ENCODE measurements around the gene PTGER2. TPM values are rescaled to one million over a fixed set of nuclear protein-coding genes. Genes with fewer than 3 reads are reported as not detected.

PTGER2 gene
- 1 to 10 TPM in 1 of 2 experiments, under 1 TPM in 1; 0.67 to 1.2 TPM for total RNA-seq

- Mint-ChIP-seq H3K27me3 (ENCODE audit: low read depth) (peaks cover 19% of the 10 kb centered on the region), H3K4me3 (peak within 1 kb of the TSS; percentile 93), H3K4me1 (ENCODE audit: low read depth) (peaks cover 56% of the 10 kb centered on the region), H3K36me3 (ENCODE audit: low read depth) (peaks cover 1% of the 10 kb centered on the region), H3K27ac (peak within 1 kb of the TSS; percentile 79), H3K9me3 (no peaks in the 10 kb centered on the region)
- CTCF ChIA-PET, result interaction anchor here (1.0 to 2.4 kb wide), 4 partner anchors 9 to 241 kb away, joined by 3 to 12 read pairs (median 6); no protein-coding TSS in a partner anchor
- intact Hi-C loops (cut with micrococcal nuclease), result loop anchor here (2.0 to 5.0 kb wide), 2 partner anchors 89 to 238 kb away; partner anchors contain the start of genes GPR137C and TXNDC16
- peak; percentile 64 for DNase-seq
These were observed at the start of gene PTGER2 for GRCh38 chr14:52313903-52314594. Gene PTGER2, plus strand, starts transcription at chr14:52314312. Its CDS starts 237 bp downstream, at chr14:52314549.

DNA sequence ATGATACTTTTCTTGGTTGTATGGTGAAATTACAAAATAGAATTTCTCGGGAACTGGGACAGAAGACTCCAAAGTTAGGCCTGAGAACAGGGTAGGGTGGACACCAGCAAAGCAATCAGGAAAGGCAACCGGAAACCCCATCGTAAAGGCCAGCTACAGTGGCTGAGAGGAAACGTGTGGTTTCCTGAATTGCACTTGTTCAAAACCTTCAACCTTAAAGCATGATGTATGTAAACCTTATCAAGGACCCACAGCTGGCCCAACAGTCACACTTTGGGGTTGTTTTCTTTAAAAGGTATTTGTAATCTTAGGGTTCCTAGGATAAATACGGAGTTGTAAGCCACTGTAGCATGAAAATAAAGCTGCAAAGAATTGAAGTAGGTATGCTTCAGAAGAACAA lies 48.9 kb upstream of the PTGER2 start:
- H3K27me3 Mint-ChIP-seq (ENCODE audit: low read depth), result peaks cover 39% of the 10 kb centered on the region
- H3K27ac Mint-ChIP-seq, result no peak overlapping the region
- no peaks in the 10 kb centered on the region for H3K36me3 Mint-ChIP-seq (ENCODE audit: low read depth)
- DNase-seq, result no peak
- CTCF ChIA-PET, result interaction anchor here (2.0 kb wide), 1 partner anchor 11 kb away, joined by 6 read pairs; no protein-coding TSS in a partner anchor
- no peak overlapping the region for H3K4me3 Mint-ChIP-seq
- intact Hi-C loops (cut with micrococcal nuclease), result no loop called here
- H3K4me1 Mint-ChIP-seq (ENCODE audit: low read depth), result peaks cover 22% of the 10 kb centered on the region
- no peaks in the 10 kb centered on the region for H3K9me3 Mint-ChIP-seq

DNA sequence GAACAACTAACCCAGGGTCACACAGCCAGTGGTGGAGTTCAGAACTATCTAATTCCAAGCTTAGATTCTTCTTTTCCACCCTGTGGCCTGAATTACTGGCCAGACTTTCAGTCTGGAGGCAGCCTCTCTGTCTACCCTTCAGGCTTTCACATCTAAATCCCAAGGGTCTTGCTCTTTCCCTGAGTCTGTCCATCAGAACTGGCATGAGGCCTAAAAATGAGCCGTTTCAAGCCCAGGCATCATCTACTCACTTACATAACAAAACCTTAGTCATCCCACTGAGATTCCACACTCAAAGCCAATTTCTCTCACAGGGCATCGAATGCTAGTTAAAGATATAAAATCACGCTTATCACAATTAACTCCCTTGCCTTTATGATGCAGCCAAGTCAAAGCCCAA lies 47.9 kb upstream of the PTGER2 start:
- H3K4me3 Mint-ChIP-seq, result no peak overlapping the region
- H3K4me1 Mint-ChIP-seq (ENCODE audit: low read depth), result peaks cover 22% of the 10 kb centered on the region
- no peaks in the 10 kb centered on the region for H3K36me3 Mint-ChIP-seq (ENCODE audit: low read depth)
- H3K27me3 Mint-ChIP-seq (ENCODE audit: low read depth), result peaks cover 42% of the 10 kb centered on the region
- no peak for DNase-seq
- H3K9me3 Mint-ChIP-seq, result no peaks in the 10 kb centered on the region
- CTCF ChIA-PET, result interaction anchor here (0.7 to 2.0 kb wide), 2 partner anchors 10 to 17 kb away, joined by 4 to 6 read pairs; no protein-coding TSS in a partner anchor
- H3K27ac Mint-ChIP-seq, result no peak overlapping the region
- intact Hi-C loops (cut with micrococcal nuclease), result no loop called here

DNA sequence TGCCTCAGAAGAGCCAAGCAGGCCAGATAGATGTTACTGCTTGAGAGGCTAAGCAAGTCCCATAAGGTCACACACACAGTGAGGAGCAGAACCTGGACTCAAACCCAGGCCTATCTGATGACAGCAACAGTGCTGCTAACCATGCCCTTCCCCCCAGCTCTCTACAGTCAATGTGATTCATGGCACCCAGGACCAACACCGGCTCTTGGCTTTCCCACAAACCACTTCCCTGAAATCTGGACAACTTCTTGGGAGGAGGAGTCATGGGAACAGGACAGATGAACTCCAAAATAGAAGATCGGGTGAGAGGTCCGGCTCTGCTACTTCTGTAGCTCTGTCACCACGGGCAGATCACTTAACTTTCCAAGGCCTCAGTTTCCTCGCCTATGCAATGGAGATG lies 47.3 kb upstream of the PTGER2 start:
- intact Hi-C loops (cut with micrococcal nuclease), result no loop called here
- Mint-ChIP-seq H3K9me3 (no peaks in the 10 kb centered on the region), H3K4me1 (ENCODE audit: low read depth) (peaks cover 22% of the 10 kb centered on the region), H3K4me3 (no peak overlapping the region), H3K27me3 (ENCODE audit: low read depth) (peaks cover 43% of the 10 kb centered on the region), H3K27ac (no peak overlapping the region), H3K36me3 (ENCODE audit: low read depth) (no peaks in the 10 kb centered on the region)
- CTCF ChIA-PET, result interaction anchor here (0.6 kb wide), 1 partner anchor 271 kb away, joined by 3 read pairs; no protein-coding TSS in a partner anchor
- DNase-seq, result no peak

DNA sequence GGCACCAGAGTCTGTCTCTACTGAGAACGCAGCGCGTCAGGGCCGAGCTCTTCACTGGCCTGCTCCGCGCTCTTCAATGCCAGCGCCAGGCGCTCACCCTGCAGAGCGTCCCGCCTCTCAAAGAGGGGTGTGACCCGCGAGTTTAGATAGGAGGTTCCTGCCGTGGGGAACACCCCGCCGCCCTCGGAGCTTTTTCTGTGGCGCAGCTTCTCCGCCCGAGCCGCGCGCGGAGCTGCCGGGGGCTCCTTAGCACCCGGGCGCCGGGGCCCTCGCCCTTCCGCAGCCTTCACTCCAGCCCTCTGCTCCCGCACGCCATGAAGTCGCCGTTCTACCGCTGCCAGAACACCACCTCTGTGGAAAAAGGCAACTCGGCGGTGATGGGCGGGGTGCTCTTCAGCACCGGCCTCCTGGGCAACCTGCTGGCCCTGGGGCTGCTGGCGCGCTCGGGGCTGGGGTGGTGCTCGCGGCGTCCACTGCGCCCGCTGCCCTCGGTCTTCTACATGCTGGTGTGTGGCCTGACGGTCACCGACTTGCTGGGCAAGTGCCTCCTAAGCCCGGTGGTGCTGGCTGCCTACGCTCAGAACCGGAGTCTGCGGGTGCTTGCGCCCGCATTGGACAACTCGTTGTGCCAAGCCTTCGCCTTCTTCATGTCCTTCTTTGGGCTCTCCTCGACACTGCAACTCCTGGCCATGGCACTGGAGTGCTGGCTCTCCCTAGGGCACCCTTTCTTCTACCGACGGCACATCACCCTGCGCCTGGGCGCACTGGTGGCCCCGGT lies 46.4 kb upstream of the PTGER2 start, which contains the start of gene PTGDR:
TSS of gene PTGDR (plus strand) at position 198 of the 778 bp plus-strand sequence. CDS start at position 315, 117 bp downstream.
- no peak within 1 kb of the TSS for H3K27ac Mint-ChIP-seq
- H3K9me3 Mint-ChIP-seq, result no peaks in the 10 kb centered on the region
- H3K4me1 Mint-ChIP-seq (ENCODE audit: low read depth), result peaks cover 22% of the 10 kb centered on the region
- peak; percentile 17 for DNase-seq
- H3K27me3 Mint-ChIP-seq (ENCODE audit: low read depth), result peaks cover 45% of the 10 kb centered on the region
- intact Hi-C loops (cut with micrococcal nuclease), result no loop called here
- H3K36me3 Mint-ChIP-seq (ENCODE audit: low read depth), result no peaks in the 10 kb centered on the region
- CTCF ChIA-PET, result interaction anchor here (0.6 kb wide), 1 partner anchor 272 kb away, joined by 3 read pairs; no protein-coding TSS in a partner anchor
- peak within 1 kb of the TSS; percentile 69 for H3K4me3 Mint-ChIP-seq

- peak overlapping the region; percentile 69 for H3K4me3 Mint-ChIP-seq
- peak; percentile 11 for DNase-seq
- no peaks in the 10 kb centered on the region for H3K36me3 Mint-ChIP-seq (ENCODE audit: low read depth)
- no peaks in the 10 kb centered on the region for H3K9me3 Mint-ChIP-seq
- CTCF ChIA-PET, result no interaction called here
- H3K27me3 Mint-ChIP-seq (ENCODE audit: low read depth), result peaks cover 45% of the 10 kb centered on the region
- H3K4me1 Mint-ChIP-seq (ENCODE audit: low read depth), result peaks cover 22% of the 10 kb centered on the region
- no peak overlapping the region for H3K27ac Mint-ChIP-seq
- intact Hi-C loops (cut with micrococcal nuclease), result no loop called here
These were observed 45.6 kb upstream of the PTGER2 start for GRCh38 chr14:52268279-52269061.

GRCh38 chr14:52269100-52269499 lies 45.0 kb upstream of the PTGER2 start:
- Mint-ChIP-seq H3K9me3 (no peaks in the 10 kb centered on the region), H3K27ac (no peak overlapping the region)
- CTCF ChIA-PET, result no interaction called here

DNA sequence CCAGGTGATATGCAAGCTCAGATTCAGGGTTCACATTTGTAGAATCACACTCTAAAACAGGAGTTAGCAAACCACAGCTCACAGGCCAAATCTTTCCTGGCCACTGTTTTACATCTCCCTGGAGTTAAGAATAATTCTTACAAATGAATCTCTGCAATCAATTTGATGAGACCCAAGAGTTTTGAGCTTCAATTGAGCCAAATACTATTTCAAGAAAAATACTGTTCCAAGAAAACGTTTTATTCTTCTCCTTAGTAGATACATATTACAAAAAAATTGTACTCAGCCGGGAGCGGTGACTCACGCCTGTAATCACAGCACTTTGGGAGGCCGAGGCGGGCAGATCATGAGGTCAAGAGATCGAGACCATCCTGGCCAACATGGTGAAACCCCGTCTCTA lies 44.1 kb upstream of the PTGER2 start:
- CTCF ChIA-PET, result interaction anchor here (0.7 kb wide), 1 partner anchor 254 kb away, joined by 3 read pairs; no protein-coding TSS in a partner anchor
- Mint-ChIP-seq H3K36me3 (ENCODE audit: low read depth) (no peaks in the 10 kb centered on the region), H3K4me1 (ENCODE audit: low read depth) (peaks cover 22% of the 10 kb centered on the region), H3K27me3 (ENCODE audit: low read depth) (peaks cover 45% of the 10 kb centered on the region), H3K27ac (no peak overlapping the region), H3K4me3 (no peak overlapping the region), H3K9me3 (no peaks in the 10 kb centered on the region)
- no peak for DNase-seq
- intact Hi-C loops (cut with micrococcal nuclease), result loop anchor here (5.0 to 10.0 kb wide), 2 partner anchors 198 to 245 kb away; no protein-coding TSS in a partner anchor

More at GRCh38 chr14:52269100-52269499, 45.0 kb upstream of the PTGER2 start:
- no peaks in the 10 kb centered on the region for H3K36me3 Mint-ChIP-seq (ENCODE audit: low read depth)
- intact Hi-C loops (cut with micrococcal nuclease), result no loop called here
- peaks cover 45% of the 10 kb centered on the region for H3K27me3 Mint-ChIP-seq (ENCODE audit: low read depth)
- peak overlapping the region; percentile 69 for H3K4me3 Mint-ChIP-seq
- H3K4me1 Mint-ChIP-seq (ENCODE audit: low read depth), result peaks cover 22% of the 10 kb centered on the region
- no peak for DNase-seq

- CTCF ChIA-PET, result interaction anchor here (1.8 kb wide), 1 partner anchor 12 kb away, joined by 6 read pairs; no protein-coding TSS in a partner anchor
- Mint-ChIP-seq H3K9me3 (no peaks in the 10 kb centered on the region), H3K27me3 (ENCODE audit: low read depth) (peaks cover 41% of the 10 kb centered on the region), H3K4me3 (no peak overlapping the region), H3K4me1 (ENCODE audit: low read depth) (peaks cover 20% of the 10 kb centered on the region), H3K27ac (no peak overlapping the region), H3K36me3 (ENCODE audit: low read depth) (no peaks in the 10 kb centered on the region)
- DNase-seq, result no peak
- intact Hi-C loops (cut with micrococcal nuclease), result loop anchor here (5.0 to 10.0 kb wide), 2 partner anchors 199 to 247 kb away; no protein-coding TSS in a partner anchor
These were observed 42.6 kb upstream of the PTGER2 start for GRCh38 chr14:52271538-52271937.

DNA sequence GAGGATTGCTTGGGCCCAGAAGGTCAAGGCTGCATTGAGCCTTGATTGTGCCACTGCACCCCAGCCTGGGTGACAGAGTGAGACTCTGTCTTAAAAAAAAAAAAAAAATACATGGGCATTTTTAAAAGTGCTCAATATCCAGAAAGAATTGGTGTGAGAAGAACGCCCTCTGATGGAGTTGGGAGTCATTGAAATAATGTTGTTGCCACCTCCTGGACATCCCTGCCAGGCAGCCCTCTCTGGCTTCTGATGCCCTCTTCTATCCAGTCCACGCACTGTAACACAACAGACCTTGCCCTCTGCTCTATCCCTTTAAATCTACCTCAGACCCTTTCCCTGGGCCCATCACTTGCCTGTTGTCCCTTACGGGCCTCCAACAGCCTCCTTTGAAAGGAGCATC lies 41.7 kb upstream of the PTGER2 start:
- Mint-ChIP-seq H3K36me3 (ENCODE audit: low read depth) (no peaks in the 10 kb centered on the region), H3K4me1 (ENCODE audit: low read depth) (peaks cover 16% of the 10 kb centered on the region), H3K27ac (no peak overlapping the region), H3K27me3 (ENCODE audit: low read depth) (peaks cover 33% of the 10 kb centered on the region), H3K9me3 (no peaks in the 10 kb centered on the region), H3K4me3 (no peak overlapping the region)
- DNase-seq, result peak; percentile 40
- intact Hi-C loops (cut with micrococcal nuclease), result loop anchor here (1.0 to 10.0 kb wide), 4 partner anchors 200 to 276 kb away; no protein-coding TSS in a partner anchor
- CTCF ChIA-PET, result interaction anchor here (0.6 to 1.8 kb wide), 7 partner anchors 13 to 540 kb away, joined by 3 to 6 read pairs (median 3); no protein-coding TSS in a partner anchor

- Mint-ChIP-seq H3K4me1 (ENCODE audit: low read depth) (peaks cover 3% of the 10 kb centered on the region), H3K4me3 (no peak overlapping the region), H3K36me3 (ENCODE audit: low read depth) (no peaks in the 10 kb centered on the region), H3K27me3 (ENCODE audit: low read depth) (peaks cover 6% of the 10 kb centered on the region), H3K27ac (no peak overlapping the region), H3K9me3 (no peaks in the 10 kb centered on the region)
- no peak for DNase-seq
- CTCF ChIA-PET, result interaction anchor here (1.5 kb wide), 1 partner anchor 10 kb away, joined by 6 read pairs; no protein-coding TSS in a partner anchor
- intact Hi-C loops (cut with micrococcal nuclease), result loop anchor here (1.0 to 10.0 kb wide), 2 partner anchors 35 to 251 kb away; no protein-coding TSS in a partner anchor
These were observed 38.7 kb upstream of the PTGER2 start for GRCh38 chr14:52275372-52275771.

All from activated naive CD4-positive, alpha-beta T cell treated with anti-CD3 and anti-CD28 coated beads for 36 hours (primary cell).